SW480 (cell line): ENCODE results near the gene TAF4.
"Not testable (repeated sequence)": the region's sequence is repeated elsewhere in the genome, so short reads cannot be mapped to it uniquely, and the experiment has no call there.

Experiments used
- DNase-seq: peaks from one replicate; pipeline ENCODE4 v3.0.0-alpha.2; 2016; ENCODE audit warnings: low spot score

Gene TAF4

DNA sequence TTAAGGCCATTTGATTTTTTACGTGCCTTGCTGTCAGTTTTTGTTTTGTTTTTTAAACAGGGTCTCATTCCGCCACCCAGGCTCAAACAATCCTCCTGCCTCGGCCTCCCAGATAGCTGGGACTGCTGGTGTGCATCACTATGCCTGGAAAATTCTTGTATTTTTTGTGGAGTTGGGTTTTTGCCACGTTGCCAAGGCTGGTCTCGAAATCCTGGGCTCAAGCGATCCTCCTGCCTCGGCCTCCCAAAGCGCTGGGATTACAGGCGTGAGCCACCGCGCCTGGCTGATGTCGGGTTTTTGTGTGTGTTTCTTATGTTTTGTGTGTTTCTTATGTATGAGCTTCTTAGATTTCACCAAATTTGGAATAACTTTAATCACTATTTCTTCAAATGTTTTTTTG, 104.8 kb downstream of the TAF4 start:
- DNase-seq = no peak

DNA sequence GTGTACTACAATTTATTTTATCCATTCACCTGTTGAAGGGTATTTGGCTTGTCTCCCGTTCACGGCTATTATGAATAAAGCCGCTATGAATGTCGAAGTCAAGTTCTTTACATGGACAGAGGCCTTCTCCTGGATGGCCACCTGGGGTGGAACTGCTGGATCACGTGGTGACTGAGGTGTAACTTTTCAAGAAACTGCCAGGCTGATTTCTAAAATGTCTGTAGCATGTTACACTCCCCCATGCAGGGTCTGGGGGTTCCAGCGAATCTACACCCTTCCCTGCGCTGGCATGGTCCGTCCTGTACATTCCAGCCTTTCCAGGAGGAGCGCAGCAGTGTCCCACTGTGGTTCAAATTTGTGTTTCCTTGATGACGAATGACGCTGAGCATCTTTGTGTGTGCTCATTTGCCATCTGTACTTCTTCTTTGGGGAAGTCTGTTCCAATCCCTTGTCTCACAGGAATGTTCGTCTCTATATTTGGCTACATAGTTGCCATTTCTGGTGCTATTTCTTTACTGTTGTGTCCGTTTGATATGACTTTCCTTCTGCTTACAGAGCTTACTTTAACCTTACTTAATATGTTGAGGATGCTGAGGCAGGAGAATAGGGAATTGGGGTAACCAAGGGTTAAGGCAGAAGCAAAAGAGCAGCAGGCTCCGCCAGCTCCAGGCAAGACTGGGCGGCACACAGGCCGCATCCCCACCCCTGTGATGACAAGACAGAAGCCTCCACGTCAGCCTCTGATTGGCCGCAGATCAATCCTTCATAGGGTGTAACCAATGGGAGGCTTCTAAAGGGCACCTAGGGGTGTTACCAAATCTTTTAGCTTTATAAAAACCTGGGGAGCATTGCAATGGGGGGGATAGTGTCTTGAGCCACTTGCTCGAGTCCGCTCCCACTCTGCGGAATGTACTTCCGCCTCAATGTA, 106.6 kb downstream of the TAF4 start:
- no peak for DNase-seq

DNA sequence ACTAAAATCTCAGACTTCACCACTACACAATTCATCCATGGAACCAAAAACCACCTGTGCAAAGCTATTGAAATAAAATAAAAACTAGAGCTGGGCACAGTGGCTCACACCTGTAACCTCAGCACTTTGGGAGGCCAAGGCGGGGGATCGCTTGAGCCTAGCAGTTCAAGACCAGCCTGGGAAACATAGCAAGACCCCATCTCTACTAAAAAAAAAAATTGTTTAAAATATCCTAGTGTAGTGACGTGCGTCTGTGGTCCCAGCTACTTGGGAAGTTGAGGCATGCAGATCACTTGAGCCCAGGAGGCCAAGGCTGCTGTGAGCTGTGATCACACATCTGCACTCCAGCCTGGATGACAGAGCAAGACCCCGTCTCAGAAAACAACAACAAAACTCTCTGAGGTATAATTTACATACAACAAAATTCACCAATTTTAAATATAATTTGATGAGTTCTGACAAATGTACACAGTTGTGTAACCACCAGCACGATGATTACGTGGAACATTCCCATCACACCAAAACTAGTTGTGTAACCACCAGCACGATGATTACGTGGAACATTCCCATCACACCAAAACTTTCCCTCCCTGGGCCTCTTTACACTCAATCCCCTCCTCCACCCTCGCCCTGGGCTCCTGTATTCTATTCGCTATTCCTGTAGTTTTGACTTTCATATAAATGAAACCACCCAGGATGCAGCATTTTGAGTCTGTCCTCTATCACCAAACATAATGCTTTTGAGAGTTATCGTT, 107.5 kb downstream of the TAF4 start:
- DNase-seq = no peak

DNA sequence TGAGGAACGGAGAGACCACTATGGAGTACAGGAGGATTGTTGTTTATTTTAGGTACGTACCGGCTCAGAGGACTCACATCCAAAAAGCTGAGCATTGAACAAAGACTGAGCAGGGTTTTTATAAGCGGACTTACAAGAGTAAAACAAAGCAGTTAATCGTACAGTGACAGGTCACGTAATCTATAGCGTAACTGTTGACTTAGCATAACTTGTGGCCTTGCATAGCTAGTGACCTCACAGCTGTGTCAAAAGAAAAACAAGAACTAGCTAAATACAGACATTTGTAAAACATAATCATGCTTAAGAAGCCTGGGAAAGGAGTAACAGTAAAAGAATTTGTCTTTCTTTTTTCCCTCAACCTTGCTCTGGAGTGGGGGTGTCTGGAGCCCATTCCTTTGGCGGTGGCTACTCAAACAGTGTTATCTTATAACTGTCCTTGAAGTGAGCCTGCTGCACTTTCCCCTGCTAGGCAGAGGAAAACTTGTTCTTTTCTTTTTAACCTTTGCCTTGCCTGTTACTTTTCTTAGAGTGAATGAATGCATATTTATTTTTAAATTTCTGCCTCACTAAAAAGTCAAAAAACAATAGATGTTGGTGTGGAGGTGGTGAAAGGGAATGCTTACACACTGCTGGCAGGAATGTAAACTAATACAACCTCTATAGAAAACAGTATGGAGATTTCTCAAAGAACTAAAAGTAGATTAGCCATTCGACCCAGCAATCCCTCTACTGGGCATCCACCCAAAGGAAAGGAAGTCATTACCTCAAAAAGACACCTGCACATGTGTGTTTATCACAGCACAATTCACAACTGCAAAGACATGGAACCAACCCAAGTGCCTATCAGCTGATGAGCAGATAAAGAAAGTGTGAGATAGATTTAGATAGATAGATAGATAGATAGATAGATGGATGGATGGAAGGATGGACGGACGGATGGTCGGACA, 109.0 kb downstream of the TAF4 start:
- no peak for DNase-seq

DNA sequence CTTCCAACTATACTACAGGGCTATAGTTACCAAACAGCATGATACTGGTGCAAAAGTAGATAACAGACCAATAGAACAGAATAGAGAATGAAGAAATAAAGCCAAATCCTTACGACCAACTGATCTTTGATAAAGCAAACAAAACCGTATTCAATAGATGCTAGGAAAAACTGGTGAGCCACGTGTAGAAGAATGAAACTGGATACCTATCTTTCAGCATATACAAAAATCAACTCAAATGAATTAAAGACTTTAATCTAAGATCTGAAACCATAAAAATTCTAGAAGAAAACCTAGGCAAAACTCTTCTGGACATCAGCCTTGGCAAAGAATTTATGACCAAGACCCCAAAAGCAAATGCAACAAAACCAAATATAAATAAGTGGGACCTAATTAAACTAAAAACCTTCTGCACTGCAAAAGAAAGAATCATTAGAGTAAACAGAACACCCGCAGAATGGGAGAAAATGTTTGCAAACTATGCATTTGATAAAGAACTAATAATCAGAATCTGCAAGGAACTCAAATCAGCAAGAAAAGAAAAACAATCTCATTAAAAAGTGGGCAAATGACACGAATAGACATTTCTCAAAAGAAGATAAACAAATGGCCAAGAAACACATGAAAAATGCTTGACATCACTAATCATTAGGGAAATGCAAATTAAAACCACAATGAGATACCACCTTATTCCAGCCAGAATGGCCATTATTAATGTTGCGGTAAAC, 109.8 kb downstream of the TAF4 start:
- DNase-seq = no peak

DNA sequence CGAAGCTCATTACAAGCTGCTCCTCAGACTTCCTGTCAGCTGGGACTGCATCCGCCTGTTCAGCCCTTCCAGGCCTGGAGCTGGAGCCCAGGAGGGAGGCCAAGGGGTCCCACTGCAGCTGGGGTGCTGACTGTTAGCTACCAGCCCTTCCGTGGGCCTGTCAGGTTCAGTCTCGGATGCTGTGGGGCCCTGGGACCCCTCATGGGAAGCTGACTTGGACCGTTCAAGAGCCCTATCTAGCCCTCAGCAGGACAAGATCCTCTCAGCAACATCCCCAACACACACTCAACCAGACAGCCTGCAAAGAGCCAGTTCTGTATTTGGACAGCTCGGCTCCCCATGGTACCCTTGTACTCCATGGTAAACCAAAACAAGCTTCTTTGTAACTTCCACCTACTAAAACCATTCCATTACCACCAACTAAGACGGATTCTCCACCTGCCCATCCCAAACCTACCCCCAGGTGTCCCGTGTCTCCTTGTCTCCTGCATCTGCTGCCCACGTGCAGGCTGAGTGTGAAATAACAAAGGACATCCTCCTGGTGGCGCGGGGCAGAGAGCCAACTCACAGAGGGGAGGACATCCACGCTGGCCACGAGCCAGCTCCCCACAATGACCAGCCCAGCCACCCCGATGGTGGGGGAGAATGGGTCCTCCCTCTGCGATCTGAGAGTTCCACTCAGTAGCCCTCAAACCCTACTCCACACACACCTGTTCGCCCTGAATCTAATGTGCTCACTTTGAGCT, 111.2 kb downstream of the TAF4 start:
- no peak for DNase-seq

DNA sequence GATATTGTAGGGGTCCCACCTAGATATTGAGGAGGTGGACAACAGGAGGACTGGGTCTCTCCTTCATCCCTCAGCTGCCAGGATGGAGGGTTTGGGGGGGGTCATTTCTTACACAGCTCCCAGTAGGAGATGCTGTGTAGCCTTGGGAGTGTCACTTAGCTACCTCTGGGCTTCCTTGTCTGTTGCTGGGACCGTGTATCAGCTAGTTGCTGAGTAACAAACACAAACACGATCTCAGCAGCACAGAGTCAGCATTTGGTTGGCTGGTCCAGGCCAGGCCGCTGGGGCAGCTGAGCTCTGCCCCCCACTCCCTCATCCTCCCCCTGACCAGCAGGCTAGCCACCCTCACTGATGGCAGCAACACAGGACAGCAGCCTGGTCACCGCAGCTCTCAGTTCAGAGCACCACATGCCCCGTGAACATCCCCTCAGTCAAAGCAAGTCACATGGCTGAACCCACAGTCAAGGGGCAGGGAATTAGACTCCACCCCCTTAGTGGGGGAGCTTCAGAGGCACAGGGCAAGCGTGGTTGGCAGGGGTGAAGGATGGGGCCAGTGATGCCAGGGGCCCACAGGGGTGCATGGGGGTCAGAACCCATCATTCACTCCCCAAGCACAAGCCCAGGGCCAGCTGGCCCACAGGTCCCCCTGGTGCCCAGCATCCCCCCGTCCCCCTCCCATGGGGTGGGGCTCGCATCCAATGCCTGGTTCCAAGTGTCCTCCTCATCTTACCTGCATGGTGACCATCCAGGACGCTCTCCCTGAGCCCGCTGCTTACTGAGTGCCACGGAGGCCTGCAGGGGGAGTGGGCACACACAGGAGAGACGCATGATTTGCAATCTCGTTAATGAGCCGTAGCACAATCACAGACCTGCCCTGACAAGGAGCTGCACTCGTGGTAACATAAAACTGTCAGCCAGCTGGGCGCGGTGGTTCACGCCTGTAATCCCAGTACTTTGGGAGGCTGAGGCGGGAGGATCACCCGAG, 112.4 kb downstream of the TAF4 start:
- no peak for DNase-seq

DNA sequence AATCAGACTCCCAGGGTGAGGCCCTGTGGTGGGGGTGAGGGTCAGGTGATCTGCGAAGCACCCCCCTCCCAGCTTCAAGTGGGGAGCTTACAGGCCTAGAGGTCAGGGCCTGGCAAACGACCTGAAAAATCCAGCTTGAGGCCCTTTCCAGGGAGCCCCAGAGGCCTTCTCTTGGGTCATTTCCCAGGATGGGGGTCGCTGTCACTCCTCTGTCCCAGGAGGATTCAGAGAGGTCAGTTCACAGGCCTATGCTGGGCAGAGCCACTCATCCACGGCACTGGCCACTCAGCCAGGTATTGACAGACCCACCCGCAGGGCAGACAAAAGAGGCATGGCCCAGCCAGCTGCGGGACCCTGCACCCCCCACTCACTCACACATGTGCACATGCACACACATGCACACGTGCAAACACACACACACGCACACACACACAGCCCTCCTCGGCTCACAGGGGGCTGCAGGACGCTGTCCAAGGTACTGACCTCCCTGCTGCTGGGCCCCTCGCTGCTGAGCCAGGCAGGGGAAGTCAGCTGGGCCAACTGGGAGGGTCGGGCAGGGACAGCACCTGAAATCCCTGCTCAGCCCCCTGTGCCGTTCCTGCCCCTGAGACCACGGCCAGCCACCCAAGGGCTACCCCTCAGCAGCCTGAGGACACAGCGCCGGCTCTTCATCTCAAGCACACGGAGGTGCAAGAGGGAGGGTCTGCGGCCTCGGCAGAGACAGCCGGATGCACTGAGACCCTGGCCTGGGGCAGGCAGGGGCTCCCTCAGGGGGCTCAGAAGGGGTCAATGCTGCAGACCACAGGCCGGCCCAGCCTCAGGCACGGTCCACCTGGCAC, 113.8 kb downstream of the TAF4 start:
- no peak for DNase-seq

DNA sequence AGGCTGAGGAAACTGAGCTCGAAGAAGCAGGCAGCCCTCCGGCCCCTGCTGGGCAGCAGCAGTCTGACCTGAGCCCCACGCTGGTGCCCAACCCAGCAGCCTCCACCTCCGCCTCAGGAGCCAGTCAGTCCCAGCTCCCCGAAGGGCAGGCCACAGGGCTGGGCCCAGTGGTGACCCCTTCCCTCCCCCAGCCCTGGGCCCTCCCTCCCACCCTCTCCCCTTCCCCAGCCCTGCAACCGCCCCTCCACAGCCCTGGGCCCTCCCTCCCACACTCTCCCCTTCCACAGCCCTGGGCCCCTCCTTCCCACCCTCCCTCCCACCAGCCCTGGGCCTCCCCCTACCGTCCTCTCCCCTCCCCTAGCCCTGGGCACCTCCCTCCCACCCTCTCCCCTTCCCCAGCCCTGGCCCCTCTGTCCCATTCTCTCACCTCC, 115.0 kb downstream of the TAF4 start:
- no peak for DNase-seq

DNA sequence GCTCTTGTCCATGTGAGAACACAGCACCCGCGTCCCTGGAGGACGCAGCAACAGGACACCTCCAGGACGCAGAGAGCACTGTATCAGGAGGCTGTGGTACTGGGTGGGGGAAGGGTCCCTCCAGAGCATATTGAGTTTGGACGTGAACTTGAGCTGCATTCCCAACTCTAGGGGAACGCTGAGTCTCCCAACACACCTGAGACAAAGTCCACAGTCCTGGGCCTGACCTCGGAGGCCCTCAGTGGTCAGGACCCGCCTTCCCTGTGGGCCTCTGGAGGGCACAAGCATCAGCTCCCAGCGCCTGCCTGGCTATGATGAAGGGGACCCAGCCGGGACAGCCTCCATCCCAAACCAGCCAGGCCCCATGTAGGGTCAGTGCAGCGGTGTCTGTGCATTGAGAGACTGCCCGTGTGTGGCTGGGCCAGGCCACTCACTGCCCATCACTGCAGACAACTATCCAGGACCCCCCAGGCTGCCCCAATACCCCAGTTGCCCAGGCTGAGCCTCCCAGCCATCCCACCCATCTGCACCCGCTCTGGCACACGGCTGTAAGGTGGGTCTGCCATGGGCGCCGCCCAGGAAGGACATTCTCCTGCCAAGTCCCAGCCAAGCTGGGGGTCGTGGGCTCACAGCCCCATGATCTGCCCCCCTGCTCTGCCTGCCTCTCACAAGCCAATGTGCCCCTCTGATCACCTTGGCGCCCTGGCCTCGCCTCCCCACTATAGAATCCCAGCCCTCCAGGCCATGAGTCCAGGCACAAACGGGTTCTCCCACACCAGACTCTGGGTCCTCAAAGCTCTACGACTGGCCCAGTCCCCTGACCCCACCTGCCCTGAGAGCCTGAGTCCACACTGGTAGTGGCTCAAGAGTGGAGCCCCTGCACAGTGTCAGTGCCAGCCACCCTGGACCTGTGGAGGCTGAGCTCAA, 115.7 kb downstream of the TAF4 start:
- no peak for DNase-seq

DNA sequence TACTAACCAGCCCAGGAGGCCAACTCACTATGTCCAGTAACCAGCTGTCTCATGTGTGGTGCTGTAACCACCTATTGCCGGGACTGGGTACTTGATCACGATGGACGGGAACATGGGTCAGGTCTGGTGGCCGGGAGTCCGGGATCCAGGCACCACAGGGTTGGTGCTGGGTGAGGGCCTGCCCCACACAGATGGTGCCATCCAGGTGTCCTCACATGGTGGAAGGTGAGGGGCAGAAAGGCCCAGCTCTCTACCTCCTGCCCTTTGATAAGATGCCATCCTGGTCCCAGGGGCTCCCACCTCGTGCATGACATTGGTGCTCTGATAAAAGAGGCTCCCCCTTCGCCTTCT, 116.3 kb downstream of the TAF4 start:
- no peak for DNase-seq

DNA sequence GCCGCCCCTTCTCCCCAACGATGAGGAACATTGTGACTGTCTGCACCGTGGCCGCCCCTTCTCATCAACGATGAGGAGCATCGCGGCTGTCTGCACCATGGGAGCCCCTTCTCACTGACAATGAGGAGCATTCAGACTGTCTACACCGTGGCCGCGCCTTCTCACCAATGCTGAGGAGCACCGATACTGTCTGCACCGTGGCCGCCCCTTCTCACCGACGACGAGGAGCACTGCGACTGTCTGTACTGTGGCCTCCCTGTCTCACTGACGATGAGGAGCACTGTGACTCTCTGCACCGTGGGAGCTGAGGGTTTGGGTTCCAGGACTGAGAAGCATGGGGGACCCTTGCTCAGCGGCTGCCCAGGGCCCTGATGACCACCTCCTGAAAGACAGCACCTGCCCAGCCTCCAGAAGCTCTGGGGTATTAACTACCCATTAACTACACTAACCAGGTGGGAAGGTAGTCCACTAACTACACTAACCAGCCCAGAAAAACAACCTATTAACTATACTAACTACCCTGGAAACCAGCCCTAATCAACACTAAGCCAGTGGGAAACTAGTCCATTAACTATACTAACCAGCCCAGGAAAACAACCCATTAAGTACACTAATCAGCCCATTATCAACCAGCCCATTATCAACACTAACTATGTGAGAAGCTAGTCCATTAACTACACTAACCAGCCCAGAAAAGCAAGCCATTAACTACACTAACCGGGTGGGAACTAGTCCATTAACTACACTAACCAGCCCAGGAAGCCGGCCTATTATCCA, 116.9 kb downstream of the TAF4 start:
- DNase-seq = no peak

DNA sequence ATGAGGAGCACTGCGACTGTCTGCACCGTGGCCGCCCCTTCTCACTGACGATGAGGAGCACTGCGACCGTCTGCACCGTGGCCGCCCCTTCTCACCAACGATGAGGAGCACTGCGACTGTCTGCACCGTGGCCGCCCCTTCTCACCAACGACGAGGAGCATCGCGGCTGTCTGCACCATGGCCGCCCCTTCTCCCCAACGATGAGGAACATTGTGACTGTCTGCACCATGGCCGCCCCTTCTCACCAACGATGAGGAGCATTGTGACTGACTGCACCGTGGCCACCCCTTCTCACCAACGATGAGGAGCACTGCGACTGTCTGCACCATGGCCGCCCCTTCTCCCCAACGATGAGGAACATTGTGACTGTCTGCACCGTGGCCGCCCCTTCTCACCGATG, 117.6 kb downstream of the TAF4 start:
- not testable (repeated sequence) for DNase-seq

DNA sequence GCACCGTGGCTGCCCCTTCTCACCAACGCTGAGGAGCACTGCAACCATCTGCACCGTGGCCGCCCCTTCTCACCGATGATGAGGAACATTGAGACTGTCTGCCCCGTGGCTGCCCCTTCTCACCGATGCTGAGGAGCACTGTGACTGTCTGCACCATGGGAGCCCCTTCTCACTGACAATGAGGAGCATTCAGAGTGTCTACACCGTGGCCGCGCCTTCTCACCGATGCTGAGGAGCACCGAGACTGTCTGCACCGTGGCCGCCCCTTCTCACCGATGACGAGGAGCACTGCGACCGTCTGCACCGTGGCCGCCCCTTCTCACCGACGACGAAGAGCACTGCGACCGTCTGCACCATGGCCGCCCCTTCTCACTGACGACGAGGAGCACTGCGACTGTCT, 120.2 kb downstream of the TAF4 start:
- not testable (repeated sequence) for DNase-seq

DNA sequence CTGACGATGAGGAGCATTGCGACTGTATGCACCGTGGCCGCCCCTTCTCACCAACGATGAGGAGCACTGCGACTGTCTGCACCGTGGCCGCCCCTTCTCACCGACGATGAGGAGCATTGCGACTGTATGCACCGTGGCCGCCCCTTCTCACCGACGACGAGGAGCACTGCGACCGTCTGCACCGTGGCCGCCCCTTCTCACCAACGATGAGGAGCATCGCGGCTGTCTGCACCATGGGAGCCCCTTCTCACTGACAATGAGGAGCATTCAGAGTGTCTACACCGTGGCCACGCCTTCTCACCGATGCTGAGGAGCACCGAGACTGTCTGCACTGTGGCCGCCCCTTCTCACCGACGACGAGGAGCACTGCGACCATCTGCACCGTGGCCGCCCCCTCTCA, 120.7 kb downstream of the TAF4 start:
- not testable (repeated sequence) for DNase-seq

DNA sequence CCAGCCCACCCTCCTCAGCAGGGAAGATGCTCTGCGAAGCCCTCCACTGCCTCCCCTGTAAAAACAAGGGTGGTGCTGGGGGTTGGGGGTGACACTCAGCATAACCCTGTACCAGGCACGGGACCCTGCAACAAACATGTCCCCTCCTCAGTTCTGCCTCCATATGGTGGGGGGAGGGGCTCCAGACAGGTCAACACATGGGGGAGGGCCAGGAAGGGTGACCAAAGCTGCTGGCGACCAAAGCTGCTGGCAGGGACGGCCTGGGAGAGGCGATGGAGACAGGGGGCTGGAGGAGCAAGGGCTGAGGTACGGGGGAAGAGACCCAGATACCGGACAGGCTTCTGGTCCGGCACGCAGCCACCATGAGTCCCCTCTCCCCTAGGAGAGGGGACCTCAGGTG, 123.2 kb downstream of the TAF4 start:
- DNase-seq = no peak
